HG02642 (cell line): ENCODE measurements around the gene CCDC28B.

Experiments used
- ATAC-seq: cut with Tn5 transposase; IDR thresholded peaks from one replicate; pipeline ENCODE4 v1.9.1; 2021; ENCODE audit warnings: mild to moderate bottlenecking; ENCODE audit not compliant: unreplicated experiment, poor library complexity

The CCDC28B gene

DNA sequence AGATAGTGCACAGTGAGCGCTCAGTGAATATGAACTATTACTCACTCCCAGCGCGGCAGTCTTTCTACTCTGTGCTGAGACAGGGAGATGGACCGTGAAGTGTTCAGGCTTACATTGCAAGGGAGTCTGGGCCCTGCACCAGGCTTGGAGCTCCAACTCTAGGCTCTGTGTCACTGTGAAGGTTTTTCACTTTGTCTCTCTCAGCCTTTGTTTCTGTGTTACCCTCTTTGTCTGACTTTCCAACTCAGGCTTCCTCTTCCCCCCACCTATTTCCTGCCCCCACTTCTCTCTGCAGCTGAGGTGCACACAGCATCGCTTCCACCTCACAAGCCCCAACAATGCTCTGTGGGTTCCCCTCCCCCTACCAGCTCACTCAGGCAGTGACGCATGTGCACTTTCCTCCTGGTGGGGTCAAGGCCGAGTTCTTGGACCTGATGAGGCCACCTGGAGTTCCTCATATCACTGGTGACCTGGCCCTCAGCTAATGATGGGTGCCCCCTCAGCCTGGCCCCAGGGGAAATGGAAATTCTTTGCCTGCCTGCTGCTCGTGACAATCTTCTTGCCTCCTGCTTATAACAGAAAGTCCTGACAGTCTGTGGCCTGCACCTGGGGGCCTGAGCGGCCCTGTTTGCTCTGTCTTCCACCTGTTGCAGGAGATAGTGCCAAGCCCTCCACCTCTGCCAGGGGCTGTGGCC lies 49.6 kb downstream of the CCDC28B start:
- peak; percentile 57 for ATAC-seq

DNA sequence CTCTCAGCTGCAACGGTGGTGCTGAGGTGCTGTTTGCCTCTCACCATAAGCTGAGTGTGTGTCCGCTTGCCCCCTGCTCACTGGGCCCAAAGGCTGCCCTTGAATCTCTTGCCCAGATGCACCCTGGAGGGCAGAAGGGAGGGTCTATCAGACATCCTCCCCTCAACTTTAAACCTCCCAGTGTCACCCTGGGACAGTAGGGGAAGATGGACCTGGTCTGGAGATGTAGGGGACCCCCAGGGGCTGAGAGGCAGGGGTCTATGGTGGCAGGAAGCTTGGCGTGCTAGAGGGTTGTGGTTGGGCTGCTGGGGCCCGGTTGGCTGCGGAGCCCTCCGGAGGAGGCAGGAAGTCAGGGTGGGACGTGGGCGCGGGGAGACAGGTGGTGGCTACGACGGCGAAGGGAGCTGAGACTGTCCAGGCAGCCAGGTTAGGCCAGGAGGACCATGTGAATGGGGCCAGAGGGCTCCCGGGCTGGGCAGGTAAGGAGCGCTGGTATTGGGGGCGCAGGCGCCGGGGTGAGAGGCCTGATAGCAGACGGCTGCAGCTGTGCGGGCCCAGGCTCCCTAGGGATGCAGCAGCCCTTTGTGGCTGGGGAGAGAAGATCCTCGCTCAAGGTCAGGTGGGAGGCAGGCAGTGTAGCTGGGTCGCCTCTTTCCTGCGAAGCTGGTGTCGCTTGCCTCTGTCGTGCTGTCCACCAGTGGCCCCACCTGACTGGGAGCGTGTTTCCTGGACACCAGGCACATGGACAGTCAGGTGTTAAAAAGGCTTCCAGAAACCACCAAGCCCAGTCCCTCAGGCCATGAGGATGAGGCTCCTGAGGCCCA lies 50.7 kb downstream of the CCDC28B start, which contains the start of gene LCK:
Gene LCK (plus strand): TSS at position 373 of the 824 bp plus-strand sequence. CDS start 23,065 bp downstream, outside the sequence.
- ATAC-seq = no peak
